HepG2 (cell line): Measurements from ENCODE around the gene CLBA1. TPM values are rescaled to one million over a fixed set of nuclear protein-coding genes. Genes with fewer than 3 reads are reported as not detected.

Experiments used
- ATAC-seq: fragments of 200-7000 bp; cut with Tn5 transposase; 3 replicates; pipeline ENCODE4 v1.9.1; 2020; ENCODE audit warnings: mild to moderate bottlenecking, moderate library complexity
- BruUV-seq: library from RNA; stranded (reverse); fragments of 400-500 nt; replicated peaks from 2 replicates; lab custom pipeline; 2021; lab: Mats Ljungman, UMichigan
- CTCF ChIA-PET: fragments of 300-600 bp; formaldehyde crosslinking; extraction: SDS; loops from one replicate; lab custom pipeline; 2021; ENCODE audit warnings: low total read pairs, inconsistent platforms, low intra/inter-chr PET ratio; lab: Yijun Ruan, JAX
- POLR2A ChIA-PET: fragments of 350-600 bp; sonication (Branson Sonifier 250); formaldehyde crosslinking; loops from one replicate; lab custom pipeline; 2020; ENCODE audit warnings: antibody characterized with exemption, inconsistent platforms; lab: Yijun Ruan, JAX
- DNase-seq: peaks from one replicate; pipeline ENCODE4 v3.0.0-alpha.2; 2015; ENCODE audit warnings: low spot score
- FAIRE-seq: peaks from 3 replicates; lab custom pipeline; 2011; peaks lifted over from hg19 to GRCh38; lab: Jason Lieb, UNC
- H2AFZ ChIP-seq: one replicate; pipeline ENCODE4 v1.6.1; 2011; ENCODE audit warnings: low read length, inconsistent platforms
- H3K27ac ChIP-seq: fragments of 300-600 bp; 3 replicates; pipeline ENCODE4 v1.8.0; 2011; ENCODE audit warnings: mixed run types, mild to moderate bottlenecking, mixed read lengths, low read length, inconsistent platforms; ENCODE audit not compliant: insufficient read depth; ENCODE audit errors: extremely low read length
- H3K27me3 ChIP-seq, 2 experiments: fragments of 200-600 bp in 1 of 2; 2 replicates in 1 of 2; 3 replicates in 1 of 2; pipeline versions ENCODE4 v1.6.0 to v1.8.0; 2011; ENCODE audit warnings: low read length in 2 of 2, mild to moderate bottlenecking in 2 of 2, moderate library complexity in 2 of 2, inconsistent platforms in 1 of 2; ENCODE audit not compliant: insufficient read depth in 2 of 2, control insufficient read depth in 1 of 2
- H3K36me3 ChIP-seq, 2 experiments: fragments of 200-600 bp in 1 of 2; replicated peaks in 1 of 2; 2 replicates in 1 of 2; 3 replicates in 1 of 2; pipeline versions ENCODE4 v1.5.1 to v1.8.0; 2011; ENCODE audit warnings: low read length in 2 of 2, inconsistent platforms in 1 of 2; ENCODE audit not compliant: insufficient read depth in 2 of 2, control insufficient read depth in 1 of 2
- H3K4me1 ChIP-seq: 2 replicates; pipeline ENCODE4 v1.5.1; 2012; ENCODE audit warnings: low read length, inconsistent platforms; ENCODE audit not compliant: insufficient read depth
- H3K4me2 ChIP-seq: 2 replicates; pipeline ENCODE4 v1.6.0; 2011; ENCODE audit warnings: low read depth, low read length, inconsistent platforms
- H3K4me3 ChIP-seq, 3 experiments: fragments of 200-600 bp in 1 of 3; sonication (generic), shearing (Covaris generic) in 1 of 3; replicated peaks in 1 of 3; 2 replicates each; pipeline ENCODE4 v1.5.1; 2011 to 2016; ENCODE audit warnings: low read length in 3 of 3, inconsistent platforms in 2 of 3, low read depth in 2 of 3, mild to moderate bottlenecking in 2 of 3, control low read depth in 1 of 3, mixed read lengths in 1 of 3; ENCODE audit not compliant: insufficient read depth in 1 of 3
- H3K79me2 ChIP-seq: one replicate; pipeline ENCODE4 v1.6.1; 2011; ENCODE audit warnings: low read length, inconsistent platforms; ENCODE audit not compliant: insufficient read depth
- H3K9ac ChIP-seq: 2 replicates; pipeline ENCODE4 v1.6.0; 2011; ENCODE audit warnings: mild to moderate bottlenecking, low read depth, low read length, inconsistent platforms; ENCODE audit not compliant: insufficient read depth
- H3K9me3 ChIP-seq: 2 replicates; pipeline ENCODE4 v1.5.1; 2012; ENCODE audit warnings: mild to moderate bottlenecking, low read length
- H4K20me1 ChIP-seq: 2 replicates; pipeline ENCODE4 v1.6.0; 2011; ENCODE audit warnings: inconsistent platforms, mild to moderate bottlenecking, low read length, moderate library complexity; ENCODE audit not compliant: insufficient read depth
- ELF4 ChIP-seq: sonication (generic); formaldehyde crosslinking; IDR thresholded peaks from 2 replicates; pipeline ENCODE4 v1.5.0; 2020; ENCODE audit warnings: missing genetic modification reagents, mild to moderate bottlenecking, moderate library complexity, borderline replicate concordance
- FOSL2 ChIP-seq: sonication (generic); formaldehyde crosslinking; IDR thresholded peaks from 2 replicates; pipeline ENCODE4 v1.4.0; 2020; ENCODE audit warnings: missing genetic modification reagents
- FOXK1 ChIP-seq: sonication (generic); formaldehyde crosslinking; IDR thresholded peaks from 2 replicates; pipeline ENCODE4 v1.4.0; 2020; ENCODE audit warnings: low read depth, missing genetic modification reagents, borderline replicate concordance
- MED8 ChIP-seq: sonication (generic); formaldehyde crosslinking; IDR thresholded peaks from 2 replicates; pipeline ENCODE4 v1.8.1; 2023; ENCODE audit warnings: mild to moderate bottlenecking, missing genetic modification reagents; ENCODE audit not compliant: insufficient replicate concordance
- SNAPC2 ChIP-seq: sonication (generic); formaldehyde crosslinking; IDR thresholded peaks from 2 replicates; pipeline ENCODE4 v1.8.1; 2022; ENCODE audit warnings: mild to moderate bottlenecking, missing genetic modification reagents
- WGBS: methylation state at CpG from one replicate; pipeline ENCODE4 v1.1.6; 2017; ENCODE audit warnings: low lambda C conversion rate; 5-methylcytosine and 5-hydroxymethylcytosine counted together
- in situ Hi-C: cut with HindIII; loops from 2 replicates; pipeline ENCODE4 v1.10.0; 2017; ENCODE audit warnings: low pct_unique_long_range_greater_than_20kb; ENCODE audit not compliant: extremely low pct_ligation_motif_present
- intact Hi-C: fragments of 100-400 bp; cut with micrococcal nuclease; formaldehyde crosslinking; loops from one replicate; pipeline ENCODE4 v1.10.0; 2022; ENCODE audit not compliant: unreplicated experiment
- polyA plus RNA-seq, 8 experiments: library from polyadenylated mRNA; depleted of rRNA in 3 of 8; stranded (reverse) in 7 of 8; unstranded in 1 of 8; fragments of >200 nt; fragmentation: Illumina TruSeq in 4 of 8; extraction: Trizol in 4 of 8; gene quantifications; 2 replicates each; pipeline versions ENCODE4 v1.2.1 to v1.2.3, GENCODE V29; 2011 to 2016; ENCODE audit warnings: low read depth in 4 of 8, missing spikeins in 1 of 8, mixed read lengths in 1 of 8; ENCODE audit not compliant: insufficient read depth in 1 of 8
- total RNA-seq, 5 experiments: library from RNA; depleted of rRNA; stranded (reverse); fragments of >200 nt; fragmentation: Illumina TruSeq; extraction: Trizol; gene quantifications; 2 replicates each; pipeline ENCODE4 v1.2.3, GENCODE V29; 2016; ENCODE audit warnings: low read depth in 1 of 5

CLBA1 gene
- total and polyA plus RNA-seq, 2 of the 13 experiments (the other 11 are each of a cell fraction or from before 2014, with no cell fraction given) = 1.2 to 1.4 TPM

DNA sequence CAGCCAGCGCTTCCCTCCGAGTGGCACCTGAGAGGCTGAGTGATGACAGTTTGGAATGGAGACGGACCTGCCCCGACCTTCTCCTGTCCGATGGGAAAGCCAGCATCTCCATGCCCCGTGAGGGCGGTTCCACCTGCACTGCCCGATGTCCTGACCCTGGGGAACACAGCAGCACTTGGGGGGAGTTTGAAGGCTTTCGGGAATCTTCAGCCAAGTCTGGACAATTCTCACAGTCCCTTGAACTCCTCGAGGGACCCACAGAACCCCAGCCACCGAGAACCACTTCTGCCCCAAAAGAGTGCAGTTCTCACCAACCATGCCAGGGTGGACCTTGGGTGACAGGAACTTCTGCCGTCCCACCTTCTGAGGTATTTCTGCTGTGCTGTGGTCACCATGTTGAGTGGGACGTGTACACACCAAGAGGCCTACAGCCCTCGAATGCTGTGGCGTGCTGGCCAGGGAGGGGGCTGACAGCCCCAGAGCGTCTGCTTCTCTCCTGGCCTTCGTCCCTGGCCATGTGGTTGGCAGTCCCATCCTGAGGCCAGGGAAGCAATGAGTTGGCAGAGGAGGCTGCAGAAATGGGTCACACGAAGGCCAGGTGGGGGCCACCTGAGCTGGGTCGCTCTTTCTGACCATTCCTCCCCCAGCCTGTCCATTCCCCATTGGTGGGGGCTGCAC, 1.0 kb downstream of the CLBA1 start:
- in situ Hi-C loops = no loop called here
- H3K4me3 ChIP-seq = peak overlapping the region; percentile 62 to 83 (median 79); a peak in 5 of 6 replicates
- FAIRE-seq (no peak), DNase-seq (no peak)
- peaks cover 12 to 33% of the 10 kb centered on the region in 2 experiments; a peak in 3 of 5 replicates for H3K27me3 ChIP-seq
- WGBS = 43% methylated on average over 9 of the region's 19 CpGs
- H3K9me3 ChIP-seq = no peaks in the 10 kb centered on the region
- peak; percentile 21 for TF ChIP-seq MED8 (CRISPR knock-in tag)
- TF ChIP-seq FOSL2 = no peak
- no peak for TF ChIP-seq SNAPC2 (CRISPR knock-in tag)
- TF ChIP-seq, all 625 proteins: peak for 1
- H3K4me1 ChIP-seq = peaks cover 31% of the 10 kb centered on the region
- H3K27ac ChIP-seq = no peak overlapping the region
- peak; percentile 3; the same call in 2 of the 3 replicates for ATAC-seq
- H3K79me2 ChIP-seq = no peaks in the 10 kb centered on the region
- H3K4me2 ChIP-seq = peak overlapping the region; percentile 92
- ChIA-PET CTCF (no interaction called here), POLR2A (no interaction called here)
- H2AFZ ChIP-seq = no peak overlapping the region
- H4K20me1 ChIP-seq = no peaks in the 10 kb centered on the region
- no TSS peak for BruUV-seq
- H3K36me3 ChIP-seq = no peaks in the 10 kb centered on the region
- intact Hi-C loops = no loop called here
- peak overlapping the region; percentile 59; the same call in 1 of the 2 replicates for H3K9ac ChIP-seq

DNA sequence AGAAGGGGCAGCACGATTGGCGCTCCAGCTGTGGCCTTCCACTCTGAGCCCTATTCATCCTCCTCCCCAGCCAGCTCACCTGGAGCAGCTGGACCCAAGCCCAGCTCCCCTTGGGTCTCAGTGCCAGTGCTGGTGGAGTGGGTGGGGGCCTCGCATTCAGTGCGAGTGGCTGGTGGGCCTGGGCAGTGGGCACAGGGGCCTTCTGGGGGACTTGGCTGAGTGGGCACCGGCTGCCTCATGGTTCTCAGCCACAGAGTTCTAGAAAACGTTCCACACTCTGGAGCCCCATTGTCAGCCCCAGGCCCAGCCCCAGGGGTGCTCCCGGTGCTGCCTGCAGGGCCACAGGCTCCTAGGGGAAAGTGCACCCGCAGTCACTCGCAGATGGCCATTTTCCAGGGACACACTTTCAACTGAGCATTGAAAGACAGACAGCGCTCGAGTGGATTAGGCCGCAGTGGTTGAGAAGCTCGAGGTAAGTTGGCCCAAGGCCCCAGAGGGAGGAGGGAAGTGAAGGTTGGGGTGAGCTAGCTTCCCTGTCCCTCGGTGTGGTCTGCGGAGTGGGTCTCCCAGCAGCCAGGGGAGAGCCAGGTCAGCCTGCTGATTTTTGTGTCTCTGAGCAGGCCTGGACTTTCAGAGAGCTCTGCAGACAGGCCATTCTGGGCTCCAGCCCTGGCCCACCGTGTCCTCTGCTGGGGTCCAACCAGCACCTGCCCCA, 3.8 kb downstream of the CLBA1 start:
- no TSS peak for BruUV-seq
- intact Hi-C loops (no loop called here), in situ Hi-C loops (no loop called here)
- ATAC-seq = no peak
- H3K27ac ChIP-seq = no peak overlapping the region
- no peak overlapping the region for H3K4me2 ChIP-seq
- H3K27me3 ChIP-seq = peaks cover 0 to 5% of the 10 kb centered on the region in 2 experiments; a peak in 2 of 5 replicates
- no peak overlapping the region for H3K9ac ChIP-seq
- POLR2A ChIA-PET = no interaction called here
- no peak overlapping the region for H2AFZ ChIP-seq
- H3K4me3 ChIP-seq = no peak overlapping the region
- H3K9me3 ChIP-seq = no peaks in the 10 kb centered on the region
- FAIRE-seq = no peak
- CTCF ChIA-PET = no interaction called here
- 84% methylated on average over 9 of the region's 16 CpGs for WGBS
- H4K20me1 ChIP-seq = no peaks in the 10 kb centered on the region
- H3K79me2 ChIP-seq = no peaks in the 10 kb centered on the region
- peaks cover 20% of the 10 kb centered on the region for H3K4me1 ChIP-seq
- TF ChIP-seq FOXK1 (CRISPR knock-in tag) (no peak), ELF4 (CRISPR knock-in tag) (no peak)
- H3K36me3 ChIP-seq = no peaks in the 10 kb centered on the region
- no peak for DNase-seq
